Muscle layer of colon (tissue), 2 donors: ENCODE measurements around the gene MAP4K5.

ENCODE experiments used
- H3K27ac ChIP-seq: one replicate; pipeline ENCODE4 v1.7.0; 2013; ENCODE audit warnings: low read depth, mild to moderate bottlenecking, low read length, moderate library complexity
- H3K27me3 ChIP-seq, 2 donors: one replicate each; pipeline ENCODE4 v1.7.0; 2013; ENCODE audit warnings: low read length in 2 of 2, mild to moderate bottlenecking in 2 of 2; ENCODE audit not compliant: insufficient read depth in 2 of 2, control insufficient read depth in 1 of 2
- H3K36me3 ChIP-seq: one replicate; pipeline ENCODE4 v1.7.0; 2013; ENCODE audit warnings: mild to moderate bottlenecking, low read length; ENCODE audit not compliant: insufficient read depth
- H3K4me1 ChIP-seq: one replicate; pipeline ENCODE4 v1.7.0; 2013; ENCODE audit warnings: mild to moderate bottlenecking, low read length; ENCODE audit not compliant: insufficient read depth
- H3K4me3 ChIP-seq, 2 donors: one replicate each; pipeline ENCODE4 v1.7.0; 2013; ENCODE audit warnings: low read length in 2 of 2, low read depth in 1 of 2, mild to moderate bottlenecking in 1 of 2, moderate library complexity in 1 of 2
- H3K9ac ChIP-seq: one replicate; pipeline ENCODE4 v1.7.0; 2013; ENCODE audit warnings: low read length
- H3K9me3 ChIP-seq: one replicate; pipeline ENCODE4 v1.7.0; 2013; ENCODE audit warnings: mild to moderate bottlenecking, low read length
- donor health status: abdominal sarcoma.
- donor health status: Adenocarcinoma of cecum.

Gene MAP4K5

DNA sequence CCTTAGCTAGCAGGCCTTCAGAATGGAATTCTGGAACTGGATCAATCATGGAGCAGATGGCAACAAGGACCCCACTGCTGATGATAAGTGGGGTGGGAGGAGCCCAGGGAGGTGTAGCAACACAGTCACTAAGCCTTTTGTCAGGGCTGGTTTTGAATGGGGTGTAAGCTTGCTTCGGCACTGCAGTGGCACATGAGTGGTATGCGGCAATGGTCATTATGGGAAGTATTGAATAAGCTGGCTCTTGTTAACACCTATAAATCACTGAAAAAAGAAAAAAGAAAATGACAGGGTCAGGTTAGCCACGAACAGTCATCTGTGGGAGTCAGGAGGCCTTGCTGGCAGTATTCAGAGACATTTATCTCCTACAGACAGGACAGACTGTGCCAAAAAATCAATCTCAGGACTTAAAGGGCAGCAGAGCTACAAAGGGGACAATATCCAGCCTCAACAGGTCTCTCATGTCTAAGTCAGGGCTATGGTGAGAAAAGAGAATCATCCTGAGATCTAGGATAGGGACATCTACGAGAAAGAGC is 154.8 kb downstream of the MAP4K5 start:
- H3K4me3 ChIP-seq, result no peak overlapping the region
- no peaks in the 10 kb centered on the region for H3K36me3 ChIP-seq
- H3K27ac ChIP-seq, result no peak overlapping the region
- no peaks in the 10 kb centered on the region for H3K27me3 ChIP-seq
- H3K9ac ChIP-seq, result no peak overlapping the region
- H3K4me1 ChIP-seq, result no peaks in the 10 kb centered on the region
- H3K9me3 ChIP-seq, result no peaks in the 10 kb centered on the region

DNA sequence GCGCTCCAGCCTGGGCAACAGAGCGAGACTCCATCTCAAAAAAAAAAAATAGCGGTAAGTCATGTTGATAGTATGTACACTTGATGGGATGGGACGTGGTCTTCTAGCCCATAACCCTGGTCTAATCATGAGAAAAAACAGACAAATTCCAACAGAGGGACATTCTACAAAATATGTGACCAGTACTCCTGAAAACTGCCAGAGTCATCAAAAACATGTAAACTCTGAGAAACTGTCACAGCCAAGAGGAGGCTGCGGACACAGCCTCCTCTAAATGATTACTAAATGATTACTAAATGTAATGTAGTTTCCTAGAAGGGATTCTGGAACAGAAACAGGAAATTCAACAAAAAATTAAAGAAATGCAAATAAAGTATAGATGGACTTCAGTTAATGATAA is 156.6 kb downstream of the MAP4K5 start:
- no peak overlapping the region for H3K9ac ChIP-seq
- H3K27me3 ChIP-seq, result no peaks in the 10 kb centered on the region
- no peak overlapping the region for H3K27ac ChIP-seq
- no peaks in the 10 kb centered on the region for H3K4me1 ChIP-seq
- no peaks in the 10 kb centered on the region for H3K36me3 ChIP-seq
- H3K4me3 ChIP-seq, result no peak overlapping the region
- no peaks in the 10 kb centered on the region for H3K9me3 ChIP-seq

DNA sequence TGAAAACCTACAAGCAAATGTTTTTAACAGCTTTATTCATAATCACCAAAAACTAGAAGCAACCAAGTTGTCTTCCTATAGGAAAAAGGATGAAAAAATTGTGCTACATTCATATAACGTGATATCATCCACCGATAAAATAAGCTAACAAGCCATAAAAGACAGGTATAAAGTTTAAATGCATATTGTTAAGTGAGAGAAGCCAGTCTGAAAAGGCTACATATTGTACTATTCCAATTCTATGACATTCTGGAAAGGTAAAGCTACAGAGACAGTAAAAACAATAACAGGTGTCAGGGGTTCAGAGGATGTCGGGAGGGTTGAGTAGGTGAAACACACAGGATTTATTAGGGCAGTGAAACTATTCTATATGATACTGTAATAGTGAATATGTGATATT is 158.4 kb downstream of the MAP4K5 start:
- H3K4me1 ChIP-seq, result no peaks in the 10 kb centered on the region
- no peaks in the 10 kb centered on the region for H3K9me3 ChIP-seq
- no peaks in the 10 kb centered on the region for H3K27me3 ChIP-seq
- no peak overlapping the region for H3K9ac ChIP-seq
- no peak overlapping the region for H3K27ac ChIP-seq
- no peaks in the 10 kb centered on the region for H3K36me3 ChIP-seq
- no peak overlapping the region for H3K4me3 ChIP-seq

DNA sequence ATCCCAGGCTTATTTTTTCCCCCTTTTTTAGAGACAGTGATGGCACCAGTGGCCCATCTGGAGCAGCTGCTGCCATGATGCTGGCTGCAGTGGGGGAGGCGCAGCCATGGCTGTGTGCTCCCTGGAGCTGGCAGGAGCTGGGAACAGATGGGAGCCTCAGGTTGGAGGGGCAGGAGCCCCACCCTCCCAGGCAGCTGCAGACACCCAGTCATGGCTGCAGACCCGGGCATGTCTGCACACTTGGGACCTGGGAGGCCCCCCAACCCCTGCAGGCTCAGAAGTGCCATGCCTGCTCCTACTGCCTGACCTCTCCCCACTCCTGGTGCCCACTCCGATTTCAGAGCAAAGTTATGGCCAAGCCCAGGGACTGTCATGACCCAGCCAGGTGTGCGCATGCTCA is 160.8 kb downstream of the MAP4K5 start:
- Histone ChIP-seq H3K9me3 (no peaks in the 10 kb centered on the region), H3K9ac (no peak overlapping the region), H3K36me3 (peaks cover 3% of the 10 kb centered on the region), H3K4me3 (no peak overlapping the region), H3K27me3 (no peaks in the 10 kb centered on the region), H3K27ac (no peak overlapping the region), H3K4me1 (no peaks in the 10 kb centered on the region)
